CD4-positive, alpha-beta T cell (primary cell): ENCODE results near the gene RPS15. TPM values are rescaled to one million over a fixed set of nuclear protein-coding genes. Genes with fewer than 3 reads are reported as not detected.

Source experiments
- ATAC-seq: fragments of 200-7000 bp; cut with Tn5 transposase; one replicate; pipeline ENCODE4 v1.10.0; 2022; ENCODE audit warnings: mild to moderate bottlenecking; ENCODE audit not compliant: poor library complexity
- CTCF ChIA-PET: fragments of 350-600 bp; sonication (Branson Sonifier 250); formaldehyde crosslinking; loops from one replicate; lab custom pipeline; 2021; ENCODE audit warnings: antibody characterized with exemption, inconsistent platforms; lab: Charles Lee
- POLR2A ChIA-PET: fragments of 350-600 bp; sonication (Branson Sonifier 250); formaldehyde crosslinking; loops from one replicate; lab custom pipeline; 2021; ENCODE audit warnings: antibody characterized with exemption, inconsistent platforms; lab: Charles Lee
- DNase-seq, 14 experiments: peaks; one replicate each; pipeline ENCODE4 v3.0.0-alpha.2; 2013 to 2020; ENCODE audit warnings: mixed read lengths in 2 of 14
- H3K27ac ChIP-seq, 2 donors: one replicate each; pipeline versions ENCODE4 v1.5.1 to v1.7.0; 2013; ENCODE audit warnings: low read length in 2 of 2, low read depth in 1 of 2, mild to moderate bottlenecking in 1 of 2
- H3K27me3 ChIP-seq, 2 experiments: 1 replicate in 1 of 2; 2 replicates in 1 of 2; pipeline versions ENCODE4 v1.6.1 to v1.7.0; 2013; ENCODE audit warnings: low read length in 2 of 2, control low read depth in 1 of 2, mild to moderate bottlenecking in 1 of 2, moderate library complexity in 1 of 2; ENCODE audit not compliant: insufficient read depth in 2 of 2, control insufficient read depth in 1 of 2
- H3K36me3 ChIP-seq: one replicate; pipeline ENCODE4 v1.6.1; 2013; ENCODE audit warnings: low read length, control low read depth; ENCODE audit not compliant: insufficient read depth
- H3K4me1 ChIP-seq: one replicate; pipeline ENCODE4 v1.6.1; 2013; ENCODE audit warnings: low read length, control low read depth; ENCODE audit not compliant: insufficient read depth
- H3K4me3 ChIP-seq: one replicate; pipeline ENCODE4 v1.5.1; 2013; ENCODE audit warnings: mild to moderate bottlenecking, low read length, moderate library complexity
- H3K9me3 ChIP-seq, 2 experiments: 1 replicate in 1 of 2; 2 replicates in 1 of 2; pipeline versions ENCODE4 v1.6.1 to v1.7.0; 2013; ENCODE audit warnings: low read length in 2 of 2, mild to moderate bottlenecking in 2 of 2, control low read depth in 1 of 2, moderate library complexity in 1 of 2; ENCODE audit not compliant: control insufficient read depth in 1 of 2, insufficient read depth in 1 of 2
- H3K27ac Mint-ChIP-seq: one replicate; pipeline ENCODE4 v1.8.0; 2020; ENCODE audit warnings: mixed read lengths
- H3K27me3 Mint-ChIP-seq: one replicate; pipeline ENCODE4 v1.8.0; 2021; ENCODE audit warnings: mixed read lengths
- H3K36me3 Mint-ChIP-seq: one replicate; pipeline ENCODE4 v1.8.0; 2021; ENCODE audit warnings: low read depth, mixed read lengths
- H3K4me1 Mint-ChIP-seq: one replicate; pipeline ENCODE4 v1.8.0; 2021; ENCODE audit warnings: low read depth, mixed read lengths
- H3K4me3 Mint-ChIP-seq: one replicate; pipeline ENCODE4 v1.8.0; 2020; ENCODE audit warnings: mild to moderate bottlenecking, mixed read lengths
- H3K9me3 Mint-ChIP-seq: one replicate; pipeline ENCODE4 v1.8.0; 2020; ENCODE audit warnings: mixed read lengths
- intact Hi-C, 2 experiments: fragments of 100-400 bp; cut with DNase I in 1 of 2; cut with micrococcal nuclease in 1 of 2; formaldehyde crosslinking; loops; one replicate each; pipeline versions ENCODE4 v1.15.1 to v1.9.0; 2023 to 2025; cut with DNase I, micrococcal nuclease
- total RNA-seq, 174 experiments: library from RNA in 2 of 174; stranded (reverse) in 2 of 174; gene quantifications; one replicate each; pipeline ENCODE4 v1.2.3 and lab custom pipeline; 2021 to 2026
- TF ChIP-seq, protein P1 (sequence below): fragments of 200-600 bp; IDR thresholded peaks from one replicate; pipeline ENCODE4 v1.8.0; 2022; ENCODE audit warnings: antibody characterized with exemption, mild to moderate bottlenecking

The RPS15 gene
- total RNA-seq, 2 experiments from 2014 or later, result 2,193 to 2,200 TPM

DNA sequence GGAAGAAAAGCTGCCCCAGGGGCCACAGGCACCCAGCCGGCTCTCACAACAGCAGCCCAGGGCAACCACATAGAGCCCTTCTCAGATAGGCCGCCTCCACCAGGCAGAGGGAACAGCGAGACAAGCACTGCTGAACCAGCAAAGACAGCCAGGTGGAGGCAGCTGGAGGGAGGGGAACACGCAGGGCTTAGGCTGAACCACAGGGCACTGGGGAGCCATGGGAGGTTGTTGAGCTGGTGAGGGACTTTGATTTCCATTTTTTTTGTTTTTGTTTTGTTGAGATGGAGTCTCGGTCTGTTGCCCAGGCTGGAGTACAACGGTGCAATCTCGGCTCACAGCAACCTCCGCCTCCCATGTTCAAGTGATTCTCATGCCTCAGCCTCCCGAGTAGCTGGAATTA is 40.4 kb upstream of the RPS15 start:
- TF ChIP-seq, protein P1, sequence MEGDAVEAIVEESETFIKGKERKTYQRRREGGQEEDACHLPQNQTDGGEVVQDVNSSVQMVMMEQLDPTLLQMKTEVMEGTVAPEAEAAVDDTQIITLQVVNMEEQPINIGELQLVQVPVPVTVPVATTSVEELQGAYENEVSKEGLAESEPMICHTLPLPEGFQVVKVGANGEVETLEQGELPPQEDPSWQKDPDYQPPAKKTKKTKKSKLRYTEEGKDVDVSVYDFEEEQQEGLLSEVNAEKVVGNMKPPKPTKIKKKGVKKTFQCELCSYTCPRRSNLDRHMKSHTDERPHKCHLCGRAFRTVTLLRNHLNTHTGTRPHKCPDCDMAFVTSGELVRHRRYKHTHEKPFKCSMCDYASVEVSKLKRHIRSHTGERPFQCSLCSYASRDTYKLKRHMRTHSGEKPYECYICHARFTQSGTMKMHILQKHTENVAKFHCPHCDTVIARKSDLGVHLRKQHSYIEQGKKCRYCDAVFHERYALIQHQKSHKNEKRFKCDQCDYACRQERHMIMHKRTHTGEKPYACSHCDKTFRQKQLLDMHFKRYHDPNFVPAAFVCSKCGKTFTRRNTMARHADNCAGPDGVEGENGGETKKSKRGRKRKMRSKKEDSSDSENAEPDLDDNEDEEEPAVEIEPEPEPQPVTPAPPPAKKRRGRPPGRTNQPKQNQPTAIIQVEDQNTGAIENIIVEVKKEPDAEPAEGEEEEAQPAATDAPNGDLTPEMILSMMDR, result no peak
- intact Hi-C loops, result no loop called here
- H3K27ac Mint-ChIP-seq, result no peak overlapping the region
- no peaks in the 10 kb centered on the region for H3K9me3 Mint-ChIP-seq
- H3K4me1 Mint-ChIP-seq, result peaks cover 5% of the 10 kb centered on the region
- no peaks in the 10 kb centered on the region for H3K27me3 Mint-ChIP-seq
- POLR2A ChIA-PET, result interaction anchor here (1.0 to 1.2 kb wide), 3 partner anchors 12 to 129 kb away, joined by 3 read pairs; partner anchors contain the start of gene CIRBP
- H3K4me3 ChIP-seq, result no peak overlapping the region
- H3K36me3 Mint-ChIP-seq, result no peaks in the 10 kb centered on the region
- CTCF ChIA-PET, result no interaction called here
- H3K36me3 ChIP-seq, result peaks cover 10% of the 10 kb centered on the region
- H3K27ac ChIP-seq, result no peak overlapping the region
- no peaks in the 10 kb centered on the region for H3K9me3 ChIP-seq
- ATAC-seq (no peak), DNase-seq (no peak)
- peak overlapping the region; percentile 25 for H3K4me3 Mint-ChIP-seq
- peaks cover 0 to 7% of the 10 kb centered on the region in 2 experiments for H3K27me3 ChIP-seq
- peaks cover 38% of the 10 kb centered on the region for H3K4me1 ChIP-seq

DNA sequence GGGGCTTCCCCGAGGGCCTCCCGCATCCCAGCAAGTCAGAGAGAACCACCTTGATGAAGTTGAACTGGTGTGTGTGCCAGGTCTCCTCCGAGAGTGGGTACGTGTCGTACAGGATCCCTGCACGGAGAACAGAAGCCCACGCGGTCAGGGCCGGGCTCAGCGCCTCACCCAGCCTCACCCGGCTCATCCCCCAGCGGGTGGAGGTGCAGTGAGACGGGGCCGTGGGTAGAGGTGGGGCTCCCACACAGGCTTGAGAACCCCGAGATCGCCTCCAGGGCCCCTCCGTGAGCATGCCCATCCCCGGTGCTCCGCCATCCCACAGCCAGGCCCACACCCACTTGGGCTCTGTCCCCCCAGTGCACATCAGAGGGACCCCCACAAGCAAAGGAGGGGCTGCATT is 39.1 kb upstream of the RPS15 start:
- ATAC-seq (no peak), DNase-seq (no peak)
- Mint-ChIP-seq H3K27me3 (no peaks in the 10 kb centered on the region), H3K27ac (no peak overlapping the region), H3K4me3 (no peak overlapping the region), H3K36me3 (no peaks in the 10 kb centered on the region), H3K9me3 (no peaks in the 10 kb centered on the region), H3K4me1 (peaks cover 6% of the 10 kb centered on the region)
- H3K27me3 ChIP-seq, result peaks cover 0 to 11% of the 10 kb centered on the region in 2 experiments
- no peak overlapping the region for H3K4me3 ChIP-seq
- peaks cover 2% of the 10 kb centered on the region for H3K36me3 ChIP-seq
- TF ChIP-seq, protein P1, result no peak
- H3K27ac ChIP-seq, result no peak overlapping the region
- intact Hi-C loops, result no loop called here
- ChIA-PET CTCF (no interaction called here), POLR2A (no interaction called here)
- peaks cover 39% of the 10 kb centered on the region for H3K4me1 ChIP-seq
- H3K9me3 ChIP-seq, result no peaks in the 10 kb centered on the region

DNA sequence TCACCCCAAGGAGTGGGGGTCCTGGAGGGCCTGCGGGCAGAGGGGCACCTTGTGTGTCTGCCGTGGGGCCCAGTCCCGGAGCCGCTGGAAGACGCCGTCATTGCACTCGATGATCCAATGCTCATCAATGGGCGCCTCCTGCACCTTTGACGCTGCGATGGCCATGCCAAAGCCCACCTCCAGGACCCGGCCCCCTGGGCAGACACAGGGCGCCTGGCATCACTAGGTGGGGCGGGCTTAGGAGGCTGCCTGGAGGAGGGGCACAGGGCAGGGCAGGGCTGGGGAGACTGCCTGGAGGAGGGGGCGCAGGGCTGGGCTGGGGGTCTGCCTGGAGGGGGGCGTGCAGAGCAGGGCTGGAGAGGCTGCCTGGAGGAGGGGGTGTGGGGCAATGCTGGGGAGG is 38.5 kb upstream of the RPS15 start:
- H3K4me3 Mint-ChIP-seq, result no peak overlapping the region
- POLR2A ChIA-PET, result no interaction called here

More for the DNA sequence above, 38.5 kb upstream of the RPS15 start:
- DNase-seq (no peak), ATAC-seq (no peak)
- H3K36me3 ChIP-seq, result peaks cover 2% of the 10 kb centered on the region
- Mint-ChIP-seq H3K36me3 (no peaks in the 10 kb centered on the region), H3K9me3 (no peaks in the 10 kb centered on the region), H3K27ac (no peak overlapping the region), H3K4me1 (peaks cover 6% of the 10 kb centered on the region), H3K27me3 (no peaks in the 10 kb centered on the region)
- no peak overlapping the region for H3K27ac ChIP-seq
- TF ChIP-seq, protein P1, result no peak
- CTCF ChIA-PET, result no interaction called here
- peaks cover 0 to 11% of the 10 kb centered on the region in 2 experiments for H3K27me3 ChIP-seq
- H3K4me1 ChIP-seq, result peaks cover 39% of the 10 kb centered on the region
- intact Hi-C loops, result loop anchor here (10.0 kb wide), 3 partner anchors 125 to 865 kb away; partner anchors contain the start of genes FAM174C (in 1 of the 2) and TCF3 (in 1 of the 2)
- H3K4me3 ChIP-seq, result no peak overlapping the region
- no peaks in the 10 kb centered on the region for H3K9me3 ChIP-seq
